K562 (cell line): ENCODE data around the gene ARID3C. TPM values are rescaled to one million over a fixed set of nuclear protein-coding genes. Genes with fewer than 3 reads are reported as not detected.

Experiments
- ADNP ChIP-seq: fragments of 200-800 bp; sonication (Bioruptor generic); IDR thresholded peaks from 2 replicates; pipeline ENCODE4 v1.6.1; 2016; ENCODE audit warnings: missing genetic modification characterization, missing compliant biosample characterization
- CBFA2T2 ChIP-seq: fragments of 450-650 bp; conservative IDR thresholded peaks from 2 replicates; pipeline ENCODE4 v1.6.1; 2017; ENCODE audit warnings: mild to moderate bottlenecking
- CC2D1A ChIP-seq: fragments of 450-650 bp; IDR thresholded peaks from 2 replicates; pipeline ENCODE4 v1.6.1; 2017; ENCODE audit warnings: mild to moderate bottlenecking
- EP400 ChIP-seq: fragments of 450-650 bp; IDR thresholded peaks from 2 replicates; pipeline ENCODE4 v1.6.1; 2017; ENCODE audit warnings: antibody characterized with exemption, mild to moderate bottlenecking, moderate library complexity
- ETV6 ChIP-seq, 3 experiments: fragments of 150-350 bp in 1 of 3; sonication (generic) in 1 of 3; formaldehyde crosslinking in 1 of 3; IDR thresholded peaks; 2 replicates each; pipeline versions ENCODE4 v1.6.1 to v1.8.0; 2014 to 2022; ENCODE audit warnings: borderline replicate concordance in 2 of 3, low read depth in 2 of 3, antibody characterized with exemption in 1 of 3, low read length in 1 of 3, mild to moderate bottlenecking in 1 of 3, missing genetic modification reagents in 1 of 3
- HNRNPUL1 ChIP-seq: fragments of 200-400 bp; formaldehyde crosslinking; IDR thresholded peaks from 2 replicates; pipeline ENCODE4 v1.6.1; 2017; ENCODE audit warnings: low read length
- KAT7 ChIP-seq: sonication (generic); formaldehyde crosslinking; IDR thresholded peaks from 2 replicates; pipeline ENCODE4 v1.8.0; 2022; ENCODE audit warnings: missing genetic modification reagents, mild to moderate bottlenecking, borderline replicate concordance
- POLR2G ChIP-seq: fragments of 200-400 bp; formaldehyde crosslinking; IDR thresholded peaks from 2 replicates; pipeline ENCODE4 v1.6.1; 2017; ENCODE audit warnings: low read depth, mild to moderate bottlenecking, antibody characterized with exemption, low read length, moderate library complexity
- SAFB ChIP-seq: fragments of 200-400 bp; formaldehyde crosslinking; IDR thresholded peaks from 2 replicates; pipeline ENCODE4 v1.6.1; 2017; ENCODE audit warnings: low read depth, low read length, borderline replicate concordance
- ZNF121 ChIP-seq: sonication (generic); formaldehyde crosslinking; conservative IDR thresholded peaks from 2 replicates; pipeline ENCODE4 v1.8.0; 2022; ENCODE audit warnings: missing genetic modification reagents
- ZNF41 ChIP-seq: fragments of 250-450 bp; sonication (Bioruptor Pico); conservative IDR thresholded peaks from 2 replicates; pipeline ENCODE4 v1.4.0; 2020; ENCODE audit warnings: mild to moderate bottlenecking
- polyA plus RNA-seq, 8 experiments: library from polyadenylated mRNA; depleted of rRNA in 4 of 8; stranded (reverse) in 5 of 8; unstranded in 3 of 8; fragments of >200 nt; fragmentation: Nextera tagmentation in 2 of 8; fragmentation: Illumina TruSeq in 1 of 8; extraction: Ambion mirVana in 2 of 8; extraction: Trizol in 1 of 8; gene quantifications; 2 replicates each; pipeline versions ENCODE4 v1.2.1 to v1.2.3, GENCODE V29; 2011 to 2014; ENCODE audit warnings: inconsistent platforms in 1 of 8, missing spikeins in 1 of 8
- total RNA-seq, 7 experiments: library from RNA; depleted of rRNA in 6 of 7; stranded (reverse); fragments of >200 nt in 6 of 7; fragmentation: Illumina TruSeq in 2 of 7; extraction: Trizol in 2 of 7; gene quantifications; 2 replicates each; pipeline versions ENCODE4 v1.2.1 to v1.2.3, GENCODE V29; 2011 to 2021; ENCODE audit warnings: low replicate concordance in 1 of 7
- TF ChIP-seq, protein P1 (sequence below): fragments of 450-650 bp; IDR thresholded peaks from 2 replicates; pipeline ENCODE4 v1.6.1; 2016; ENCODE audit warnings: mild to moderate bottlenecking, moderate library complexity
- TF ChIP-seq, protein P2 (sequence below): sonication (generic); formaldehyde crosslinking; IDR thresholded peaks from 2 replicates; pipeline ENCODE4 v1.8.0; 2022; ENCODE audit warnings: missing genetic modification reagents, mild to moderate bottlenecking, borderline replicate concordance

ARID3C gene
- total and polyA plus RNA-seq, 9 of the 15 experiments (the other 6 are each of a cell fraction or from before 2014, with no cell fraction given), result not detected

DNA sequence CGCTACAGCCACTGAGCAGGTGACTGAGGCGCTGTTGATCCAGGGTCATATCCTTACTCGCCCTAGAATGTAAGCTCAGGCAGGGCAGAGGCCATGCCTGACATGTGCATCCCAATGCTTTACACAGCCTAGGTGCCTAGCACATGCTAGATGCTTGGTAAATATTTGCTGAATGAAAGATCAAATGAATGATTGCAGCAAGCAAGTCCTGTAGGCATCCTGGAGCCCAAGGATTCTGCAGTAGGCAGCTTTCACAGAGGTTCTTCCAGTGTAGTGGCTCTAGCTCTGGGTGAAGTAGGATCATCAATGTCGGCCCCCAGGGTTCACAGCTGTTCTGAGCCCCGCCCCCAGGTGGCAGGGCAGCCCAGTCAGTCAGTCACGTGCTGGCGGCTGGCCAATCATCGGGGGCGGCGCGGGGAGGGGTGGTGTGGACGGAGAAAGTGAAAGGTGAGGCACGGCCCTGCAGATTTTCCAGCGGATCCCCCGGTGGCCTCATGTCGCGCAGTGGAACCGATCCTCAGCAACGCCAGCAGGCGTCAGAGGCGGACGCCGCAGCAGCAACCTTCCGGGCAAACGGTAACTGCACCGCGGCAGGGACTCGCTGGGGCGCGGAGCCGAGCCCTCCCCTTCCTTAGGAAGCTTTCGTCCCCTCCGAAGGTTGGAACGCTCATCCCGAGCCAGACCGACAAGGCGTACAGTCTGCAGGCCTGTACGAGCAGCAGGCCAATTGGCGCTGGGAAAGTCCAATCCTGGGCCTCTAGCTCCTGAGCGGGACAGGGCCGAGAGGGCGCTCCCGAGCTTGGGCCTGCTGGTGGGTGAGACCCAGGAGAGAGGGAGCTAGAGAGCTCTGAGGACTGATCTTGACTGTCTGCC is 17.6 kb upstream of the ARID3C start, which contains the start of gene GALT (continued):
- TF ChIP-seq, protein P1, sequence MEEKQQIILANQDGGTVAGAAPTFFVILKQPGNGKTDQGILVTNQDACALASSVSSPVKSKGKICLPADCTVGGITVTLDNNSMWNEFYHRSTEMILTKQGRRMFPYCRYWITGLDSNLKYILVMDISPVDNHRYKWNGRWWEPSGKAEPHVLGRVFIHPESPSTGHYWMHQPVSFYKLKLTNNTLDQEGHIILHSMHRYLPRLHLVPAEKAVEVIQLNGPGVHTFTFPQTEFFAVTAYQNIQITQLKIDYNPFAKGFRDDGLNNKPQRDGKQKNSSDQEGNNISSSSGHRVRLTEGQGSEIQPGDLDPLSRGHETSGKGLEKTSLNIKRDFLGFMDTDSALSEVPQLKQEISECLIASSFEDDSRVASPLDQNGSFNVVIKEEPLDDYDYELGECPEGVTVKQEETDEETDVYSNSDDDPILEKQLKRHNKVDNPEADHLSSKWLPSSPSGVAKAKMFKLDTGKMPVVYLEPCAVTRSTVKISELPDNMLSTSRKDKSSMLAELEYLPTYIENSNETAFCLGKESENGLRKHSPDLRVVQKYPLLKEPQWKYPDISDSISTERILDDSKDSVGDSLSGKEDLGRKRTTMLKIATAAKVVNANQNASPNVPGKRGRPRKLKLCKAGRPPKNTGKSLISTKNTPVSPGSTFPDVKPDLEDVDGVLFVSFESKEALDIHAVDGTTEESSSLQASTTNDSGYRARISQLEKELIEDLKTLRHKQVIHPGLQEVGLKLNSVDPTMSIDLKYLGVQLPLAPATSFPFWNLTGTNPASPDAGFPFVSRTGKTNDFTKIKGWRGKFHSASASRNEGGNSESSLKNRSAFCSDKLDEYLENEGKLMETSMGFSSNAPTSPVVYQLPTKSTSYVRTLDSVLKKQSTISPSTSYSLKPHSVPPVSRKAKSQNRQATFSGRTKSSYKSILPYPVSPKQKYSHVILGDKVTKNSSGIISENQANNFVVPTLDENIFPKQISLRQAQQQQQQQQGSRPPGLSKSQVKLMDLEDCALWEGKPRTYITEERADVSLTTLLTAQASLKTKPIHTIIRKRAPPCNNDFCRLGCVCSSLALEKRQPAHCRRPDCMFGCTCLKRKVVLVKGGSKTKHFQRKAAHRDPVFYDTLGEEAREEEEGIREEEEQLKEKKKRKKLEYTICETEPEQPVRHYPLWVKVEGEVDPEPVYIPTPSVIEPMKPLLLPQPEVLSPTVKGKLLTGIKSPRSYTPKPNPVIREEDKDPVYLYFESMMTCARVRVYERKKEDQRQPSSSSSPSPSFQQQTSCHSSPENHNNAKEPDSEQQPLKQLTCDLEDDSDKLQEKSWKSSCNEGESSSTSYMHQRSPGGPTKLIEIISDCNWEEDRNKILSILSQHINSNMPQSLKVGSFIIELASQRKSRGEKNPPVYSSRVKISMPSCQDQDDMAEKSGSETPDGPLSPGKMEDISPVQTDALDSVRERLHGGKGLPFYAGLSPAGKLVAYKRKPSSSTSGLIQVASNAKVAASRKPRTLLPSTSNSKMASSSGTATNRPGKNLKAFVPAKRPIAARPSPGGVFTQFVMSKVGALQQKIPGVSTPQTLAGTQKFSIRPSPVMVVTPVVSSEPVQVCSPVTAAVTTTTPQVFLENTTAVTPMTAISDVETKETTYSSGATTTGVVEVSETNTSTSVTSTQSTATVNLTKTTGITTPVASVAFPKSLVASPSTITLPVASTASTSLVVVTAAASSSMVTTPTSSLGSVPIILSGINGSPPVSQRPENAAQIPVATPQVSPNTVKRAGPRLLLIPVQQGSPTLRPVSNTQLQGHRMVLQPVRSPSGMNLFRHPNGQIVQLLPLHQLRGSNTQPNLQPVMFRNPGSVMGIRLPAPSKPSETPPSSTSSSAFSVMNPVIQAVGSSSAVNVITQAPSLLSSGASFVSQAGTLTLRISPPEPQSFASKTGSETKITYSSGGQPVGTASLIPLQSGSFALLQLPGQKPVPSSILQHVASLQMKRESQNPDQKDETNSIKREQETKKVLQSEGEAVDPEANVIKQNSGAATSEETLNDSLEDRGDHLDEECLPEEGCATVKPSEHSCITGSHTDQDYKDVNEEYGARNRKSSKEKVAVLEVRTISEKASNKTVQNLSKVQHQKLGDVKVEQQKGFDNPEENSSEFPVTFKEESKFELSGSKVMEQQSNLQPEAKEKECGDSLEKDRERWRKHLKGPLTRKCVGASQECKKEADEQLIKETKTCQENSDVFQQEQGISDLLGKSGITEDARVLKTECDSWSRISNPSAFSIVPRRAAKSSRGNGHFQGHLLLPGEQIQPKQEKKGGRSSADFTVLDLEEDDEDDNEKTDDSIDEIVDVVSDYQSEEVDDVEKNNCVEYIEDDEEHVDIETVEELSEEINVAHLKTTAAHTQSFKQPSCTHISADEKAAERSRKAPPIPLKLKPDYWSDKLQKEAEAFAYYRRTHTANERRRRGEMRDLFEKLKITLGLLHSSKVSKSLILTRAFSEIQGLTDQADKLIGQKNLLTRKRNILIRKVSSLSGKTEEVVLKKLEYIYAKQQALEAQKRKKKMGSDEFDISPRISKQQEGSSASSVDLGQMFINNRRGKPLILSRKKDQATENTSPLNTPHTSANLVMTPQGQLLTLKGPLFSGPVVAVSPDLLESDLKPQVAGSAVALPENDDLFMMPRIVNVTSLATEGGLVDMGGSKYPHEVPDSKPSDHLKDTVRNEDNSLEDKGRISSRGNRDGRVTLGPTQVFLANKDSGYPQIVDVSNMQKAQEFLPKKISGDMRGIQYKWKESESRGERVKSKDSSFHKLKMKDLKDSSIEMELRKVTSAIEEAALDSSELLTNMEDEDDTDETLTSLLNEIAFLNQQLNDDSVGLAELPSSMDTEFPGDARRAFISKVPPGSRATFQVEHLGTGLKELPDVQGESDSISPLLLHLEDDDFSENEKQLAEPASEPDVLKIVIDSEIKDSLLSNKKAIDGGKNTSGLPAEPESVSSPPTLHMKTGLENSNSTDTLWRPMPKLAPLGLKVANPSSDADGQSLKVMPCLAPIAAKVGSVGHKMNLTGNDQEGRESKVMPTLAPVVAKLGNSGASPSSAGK, result peak; percentile 63
- TF ChIP-seq CBFA2T2, result peak; percentile 73
- no peak for TF ChIP-seq CC2D1A
- no peak for TF ChIP-seq HNRNPUL1
- TF ChIP-seq, protein P2, sequence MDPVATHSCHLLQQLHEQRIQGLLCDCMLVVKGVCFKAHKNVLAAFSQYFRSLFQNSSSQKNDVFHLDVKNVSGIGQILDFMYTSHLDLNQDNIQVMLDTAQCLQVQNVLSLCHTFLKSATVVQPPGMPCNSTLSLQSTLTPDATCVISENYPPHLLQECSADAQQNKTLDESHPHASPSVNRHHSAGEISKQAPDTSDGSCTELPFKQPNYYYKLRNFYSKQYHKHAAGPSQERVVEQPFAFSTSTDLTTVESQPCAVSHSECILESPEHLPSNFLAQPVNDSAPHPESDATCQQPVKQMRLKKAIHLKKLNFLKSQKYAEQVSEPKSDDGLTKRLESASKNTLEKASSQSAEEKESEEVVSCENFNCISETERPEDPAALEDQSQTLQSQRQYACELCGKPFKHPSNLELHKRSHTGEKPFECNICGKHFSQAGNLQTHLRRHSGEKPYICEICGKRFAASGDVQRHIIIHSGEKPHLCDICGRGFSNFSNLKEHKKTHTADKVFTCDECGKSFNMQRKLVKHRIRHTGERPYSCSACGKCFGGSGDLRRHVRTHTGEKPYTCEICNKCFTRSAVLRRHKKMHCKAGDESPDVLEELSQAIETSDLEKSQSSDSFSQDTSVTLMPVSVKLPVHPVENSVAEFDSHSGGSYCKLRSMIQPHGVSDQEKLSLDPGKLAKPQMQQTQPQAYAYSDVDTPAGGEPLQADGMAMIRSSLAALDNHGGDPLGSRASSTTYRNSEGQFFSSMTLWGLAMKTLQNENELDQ (CRISPR knock-in tag), result no peak
- TF ChIP-seq POLR2G, result peak; percentile 81
- TF ChIP-seq ETV6 (IDR thresholded peaks at IDR 0.05; ENCODE audit: borderline replicate concordance in 1 of 2, low read depth in 2 of 2, low read length in 1 of 2), result no peak
- TF ChIP-seq ETV6 (CRISPR knock-in tag; IDR thresholded peaks at IDR 0.05; ENCODE audit: borderline replicate concordance), result no peak
- TF ChIP-seq KAT7 (CRISPR knock-in tag), result no peak
- TF ChIP-seq EP400, result peak; percentile 59; the same call in 1 of the 2 replicates
- no peak for TF ChIP-seq ADNP
- TF ChIP-seq ZNF121 (CRISPR knock-in tag), result no peak
- TF ChIP-seq SAFB, result no peak
- TF ChIP-seq ZNF41 (CRISPR knock-in tag), result no peak
